Right hindlimb (tissue), 1 donor: ENCODE results near the gene NFKB2.

ENCODE experiments used
- DNase-seq: peaks from one replicate; pipeline ENCODE4 v3.0.0-alpha.2; 2018

NFKB2 gene

GRCh38 chr10:102395400-102396316 lies at the start of gene NFKB2:
NFKB2 (plus strand) TSS chr10:102395705; CDS start chr10:102395960, 255 bp downstream.
- DNase-seq = peak; percentile 96

DNA sequence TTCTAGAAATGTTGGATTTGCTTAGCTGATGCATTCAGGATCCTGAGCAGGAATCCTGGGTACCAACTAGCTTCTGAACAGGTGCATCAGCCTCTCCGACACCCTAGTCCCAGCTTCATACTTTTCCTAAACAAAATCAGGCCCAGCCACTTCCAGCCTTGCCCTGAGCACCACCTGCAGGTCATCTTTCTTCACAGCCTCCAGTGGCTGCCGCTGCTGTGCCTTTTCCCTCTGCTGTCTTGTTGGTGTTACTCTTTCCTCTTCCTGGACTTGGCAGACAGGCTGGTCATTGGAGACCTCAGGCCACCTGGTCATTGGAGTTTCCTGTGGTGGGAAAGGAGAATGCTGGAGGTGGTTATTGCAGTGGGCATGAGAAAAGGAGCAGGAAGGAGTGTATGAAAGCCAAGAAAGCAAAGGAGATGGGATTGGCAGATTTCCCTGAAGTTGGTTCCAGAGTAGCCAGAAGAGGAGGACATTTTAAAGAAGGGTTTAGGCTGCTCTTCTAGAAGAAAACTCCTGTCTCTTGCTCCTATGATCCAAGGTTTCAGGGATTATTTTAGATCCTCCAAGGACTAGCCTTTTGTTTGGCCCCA lies 48.2 kb upstream of the NFKB2 start:
- DNase-seq = peak; percentile 69

DNA sequence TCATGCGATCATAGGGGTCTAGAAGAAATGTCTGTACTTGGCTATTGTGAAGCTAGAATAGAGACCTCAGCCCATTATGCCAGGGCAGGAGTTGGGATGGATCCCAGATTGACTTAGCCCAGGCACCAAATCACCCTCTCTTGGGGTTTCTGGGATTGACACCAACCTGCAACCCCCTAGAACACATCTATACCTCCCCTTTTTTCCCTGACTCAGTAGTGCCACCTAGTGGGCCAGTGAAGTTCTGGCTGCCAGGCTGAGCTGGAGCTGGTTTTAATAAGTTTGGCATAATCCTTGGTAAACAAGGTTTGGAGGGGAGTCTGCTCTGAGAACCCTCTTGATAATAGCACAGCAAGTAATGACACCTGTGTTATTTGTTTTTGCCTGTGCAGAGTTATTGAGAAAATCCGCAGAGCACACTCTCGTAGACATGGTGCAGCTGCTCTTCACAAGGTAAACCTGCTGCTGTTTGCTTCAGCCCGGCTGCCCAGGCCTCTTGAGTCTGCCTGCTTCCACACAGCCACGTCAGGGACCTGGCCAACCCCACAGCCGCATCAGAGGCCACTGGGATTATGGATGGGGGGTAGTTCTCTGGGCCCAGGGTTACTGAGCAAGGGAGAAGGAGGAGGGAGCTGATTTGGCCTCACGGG lies 43.3 kb upstream of the NFKB2 start:
- DNase-seq = peak; percentile 68

DNA sequence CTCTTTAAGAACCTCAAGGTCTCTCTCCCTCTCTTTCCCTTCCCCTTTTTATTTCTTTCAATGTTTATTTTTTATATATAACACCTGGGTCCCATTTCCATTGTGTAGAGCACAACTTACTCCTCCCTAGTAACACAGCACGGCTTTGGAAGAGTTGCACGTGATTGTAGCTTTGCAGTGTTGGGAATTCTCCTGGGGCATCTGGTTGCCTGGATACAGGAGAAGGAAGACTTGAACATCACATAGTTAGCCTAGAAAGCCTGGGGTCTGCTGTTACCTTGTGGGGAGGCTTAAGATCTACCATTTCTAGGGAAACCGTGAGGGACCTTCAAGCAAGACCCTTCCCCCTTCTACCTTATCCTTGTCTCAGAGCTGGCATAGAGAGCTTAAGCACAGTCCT lies 41.1 kb upstream of the NFKB2 start:
- DNase-seq = no peak

DNA sequence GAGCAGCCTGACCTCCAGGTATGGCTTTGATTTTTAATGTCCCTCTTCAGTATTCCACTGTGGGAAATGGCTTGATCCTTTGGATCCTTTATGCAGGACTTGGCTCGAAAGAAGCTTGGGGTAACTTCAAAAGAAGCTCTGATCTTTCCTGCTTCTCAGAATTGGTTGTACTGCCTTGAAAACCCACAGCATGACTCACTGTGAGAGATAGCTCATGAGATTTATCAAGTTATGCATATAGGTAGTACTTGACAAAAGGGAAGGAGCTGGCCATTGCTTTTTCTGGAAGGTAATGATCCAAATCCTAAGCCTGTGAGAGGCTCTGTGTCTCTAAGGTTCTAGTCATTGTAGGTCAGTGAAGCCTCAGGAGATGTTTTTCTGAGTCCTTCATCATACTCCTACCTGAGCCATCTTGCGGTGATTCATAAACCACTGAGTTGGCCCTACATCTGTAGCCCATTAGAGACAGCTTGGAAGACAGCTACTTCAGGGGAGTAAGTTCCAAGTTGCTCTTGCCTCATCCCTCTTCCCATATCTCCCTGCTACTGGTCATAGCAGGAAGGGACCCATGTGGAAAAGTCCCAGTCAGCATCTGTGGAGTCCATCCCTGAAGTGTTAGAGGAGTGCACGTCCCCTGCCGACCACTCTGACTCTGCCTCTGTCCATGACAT lies 36.7 kb upstream of the NFKB2 start:
- no peak for DNase-seq

GRCh38 chr10:102367441-102367840 lies 28.1 kb upstream of the NFKB2 start:
- no peak for DNase-seq

DNA sequence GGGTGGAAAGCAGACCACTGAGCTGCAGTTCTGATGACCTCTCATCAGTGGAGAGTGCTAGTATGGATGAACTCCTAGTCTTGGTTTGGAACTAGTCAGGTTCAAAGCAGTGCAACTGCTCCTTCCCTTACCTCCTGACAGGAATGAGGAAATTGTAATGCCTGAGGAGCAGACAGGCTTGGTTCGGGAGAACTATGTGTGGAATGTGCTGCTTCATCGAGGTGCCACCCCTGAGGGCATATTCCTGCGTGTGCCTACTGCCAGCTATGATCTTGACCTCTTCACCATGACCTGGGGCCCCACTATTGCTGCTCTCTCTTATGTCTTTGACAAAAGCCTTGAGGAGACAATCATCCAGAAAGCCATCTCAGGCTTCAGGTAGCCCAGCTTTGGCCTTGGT lies 27.4 kb upstream of the NFKB2 start:
- no peak for DNase-seq

DNA sequence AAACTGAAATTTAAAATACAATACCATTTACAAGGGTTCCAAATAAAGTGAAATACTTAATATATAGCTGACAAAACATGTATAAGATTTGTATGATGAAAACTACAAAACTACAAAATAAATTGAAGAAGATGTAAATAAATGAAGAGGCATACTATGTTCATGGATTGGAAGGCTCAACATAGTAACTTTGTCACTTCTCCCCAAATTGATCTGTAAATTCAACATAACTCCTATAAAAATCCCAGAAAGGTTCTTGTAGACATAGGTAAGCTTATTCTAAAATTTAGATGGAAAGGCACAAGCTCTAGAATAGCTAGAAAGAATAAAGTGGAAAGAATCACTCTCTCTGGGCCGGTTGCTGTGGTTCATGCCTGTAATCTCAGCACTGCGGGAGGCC lies 24.2 kb upstream of the NFKB2 start:
- DNase-seq = no peak

- DNase-seq = no peak
Observed at GRCh38 chr10:102375250-102375649, 20.3 kb upstream of the NFKB2 start.

GRCh38 chr10:102375867-102376266 lies 19.6 kb upstream of the NFKB2 start:
- DNase-seq = no peak

DNA sequence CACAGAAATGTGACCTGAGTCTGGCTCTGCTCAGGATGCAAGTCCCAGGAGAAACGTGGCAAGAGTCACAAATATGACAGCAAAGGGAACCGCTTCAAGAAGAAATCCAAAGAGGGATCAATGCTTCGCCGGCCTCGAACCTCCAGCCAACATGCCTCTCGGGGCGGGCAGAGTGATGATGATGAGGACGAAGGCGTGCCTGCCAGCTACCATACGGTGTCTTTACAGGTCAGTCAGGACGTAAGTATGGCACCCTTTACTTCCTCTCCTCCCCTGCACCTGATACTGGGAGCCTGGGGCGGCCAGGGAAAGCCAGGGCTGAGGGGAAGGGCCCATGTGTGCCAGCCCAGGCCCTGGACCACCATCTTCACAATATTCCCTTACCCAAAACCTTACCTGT lies 18.6 kb upstream of the NFKB2 start:
- DNase-seq = no peak

DNA sequence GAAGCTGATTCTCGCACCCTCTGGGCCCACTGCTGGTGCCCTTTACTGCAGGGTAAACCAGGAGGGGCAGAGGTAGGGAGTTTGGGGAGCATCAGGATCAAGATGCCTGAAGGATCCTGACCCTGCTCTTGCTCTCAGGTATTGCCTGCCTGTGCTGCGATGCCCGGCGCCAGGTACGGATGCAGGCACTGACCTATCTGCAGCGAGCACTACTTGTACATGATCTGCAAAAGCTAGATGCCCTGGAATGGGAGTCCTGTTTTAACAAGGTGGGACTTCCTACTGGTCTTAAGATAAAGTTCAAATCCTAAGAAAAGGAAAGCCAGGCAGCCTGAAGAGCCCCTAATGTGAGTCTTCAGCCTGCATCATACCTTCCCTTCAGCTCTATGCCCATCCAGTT lies 16.1 kb upstream of the NFKB2 start:
- DNase-seq = no peak

GRCh38 chr10:102381983-102382382 lies 13.5 kb upstream of the NFKB2 start:
- DNase-seq = no peak

- no peak for DNase-seq
Observed at GRCh38 chr10:102382871-102383270, 12.6 kb upstream of the NFKB2 start.

GRCh38 chr10:102384053-102384452 lies 11.5 kb upstream of the NFKB2 start:
- no peak for DNase-seq

DNA sequence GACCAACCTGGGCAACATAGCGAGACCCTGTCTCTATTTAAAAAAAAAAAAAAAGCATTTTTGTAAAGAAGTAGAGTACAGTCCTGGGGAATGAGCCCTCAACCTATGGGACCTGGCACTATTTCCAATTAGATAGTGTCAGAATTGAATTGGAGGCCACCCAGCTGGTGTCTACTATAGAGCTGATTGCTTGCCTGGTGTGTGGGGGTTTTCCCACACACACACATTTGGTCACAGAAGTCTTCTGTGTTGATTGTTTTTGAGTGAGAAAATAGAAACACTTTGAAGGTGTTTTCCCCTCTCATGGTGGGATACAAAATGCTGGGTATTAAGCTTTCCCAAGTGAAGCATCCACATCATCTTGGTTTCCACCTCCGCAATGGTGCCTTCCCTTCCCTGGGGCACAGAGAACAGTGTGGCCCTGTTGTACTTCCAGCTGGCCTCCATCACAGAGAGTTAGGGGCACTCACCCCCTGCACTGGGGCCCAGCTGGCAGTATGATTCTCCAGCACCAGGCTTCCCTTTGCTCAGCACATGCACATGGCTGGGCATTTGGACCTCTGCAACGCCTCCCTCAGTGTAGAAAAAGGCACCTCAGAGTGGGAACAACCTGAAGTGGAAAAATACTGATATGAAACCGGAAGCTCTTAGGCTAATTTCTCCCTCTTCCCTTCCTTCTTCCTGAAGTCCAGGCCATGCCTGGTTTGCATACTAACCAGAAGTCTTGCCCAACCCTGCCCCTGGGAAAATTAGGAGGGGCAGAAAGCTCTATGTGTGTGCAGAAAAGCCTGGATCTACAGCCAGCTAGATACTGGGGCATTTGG lies 10.7 kb upstream of the NFKB2 start:
- DNase-seq = no peak

DNA sequence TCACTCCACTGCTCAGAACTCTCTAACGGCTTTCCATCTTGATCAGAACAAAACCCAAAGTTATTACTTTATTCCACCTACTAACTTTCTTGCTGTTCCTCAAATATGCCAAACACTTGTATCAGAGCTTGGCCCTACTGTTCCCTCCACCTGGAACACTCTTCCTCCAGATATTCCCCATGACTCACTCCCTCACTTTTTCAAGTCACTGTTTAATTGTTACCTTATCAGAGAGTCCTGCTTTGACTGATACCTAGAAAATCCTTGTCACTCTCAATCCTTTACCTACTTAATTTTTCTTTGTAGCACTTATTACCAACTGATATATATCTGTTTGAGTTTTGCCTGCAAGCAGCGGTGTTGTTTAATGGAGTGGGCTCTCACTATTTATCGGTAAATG lies 5.6 kb upstream of the NFKB2 start:
- no peak for DNase-seq

GRCh38 chr10:102392306-102392705 lies 3.2 kb upstream of the NFKB2 start:
- no peak for DNase-seq

DNA sequence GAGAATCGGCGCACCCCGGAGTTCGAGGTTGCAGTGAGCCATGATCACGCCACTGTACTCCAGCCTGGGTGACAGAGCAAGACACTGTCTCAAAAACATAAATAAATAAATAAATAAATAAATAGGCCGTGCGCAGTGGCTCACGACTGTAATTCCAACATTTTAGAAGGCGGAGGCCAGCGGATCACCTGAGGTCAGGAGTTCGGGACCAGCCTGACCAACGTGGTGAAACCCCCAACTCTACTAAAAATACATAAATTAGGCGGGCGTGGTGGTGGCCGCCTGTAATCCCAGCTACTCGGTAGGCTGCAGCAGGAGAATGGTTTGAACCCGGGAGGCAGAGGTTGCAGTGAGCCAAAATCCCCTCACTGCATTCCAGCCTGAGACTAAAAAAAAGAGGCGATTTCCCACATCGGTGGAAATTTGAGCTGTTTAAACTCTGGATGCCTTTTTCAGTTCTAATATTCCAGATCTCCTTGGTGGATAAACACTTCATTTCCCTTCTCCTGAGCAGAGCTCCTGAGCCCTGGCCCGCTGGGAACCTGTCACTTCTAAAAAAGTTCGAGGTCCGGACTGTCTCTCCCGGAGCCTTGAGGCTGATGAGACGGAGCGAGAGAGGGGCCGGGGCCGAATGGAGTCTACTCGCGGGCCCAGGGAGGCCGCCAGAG lies 2.0 kb upstream of the NFKB2 start:
- no peak for DNase-seq

DNA sequence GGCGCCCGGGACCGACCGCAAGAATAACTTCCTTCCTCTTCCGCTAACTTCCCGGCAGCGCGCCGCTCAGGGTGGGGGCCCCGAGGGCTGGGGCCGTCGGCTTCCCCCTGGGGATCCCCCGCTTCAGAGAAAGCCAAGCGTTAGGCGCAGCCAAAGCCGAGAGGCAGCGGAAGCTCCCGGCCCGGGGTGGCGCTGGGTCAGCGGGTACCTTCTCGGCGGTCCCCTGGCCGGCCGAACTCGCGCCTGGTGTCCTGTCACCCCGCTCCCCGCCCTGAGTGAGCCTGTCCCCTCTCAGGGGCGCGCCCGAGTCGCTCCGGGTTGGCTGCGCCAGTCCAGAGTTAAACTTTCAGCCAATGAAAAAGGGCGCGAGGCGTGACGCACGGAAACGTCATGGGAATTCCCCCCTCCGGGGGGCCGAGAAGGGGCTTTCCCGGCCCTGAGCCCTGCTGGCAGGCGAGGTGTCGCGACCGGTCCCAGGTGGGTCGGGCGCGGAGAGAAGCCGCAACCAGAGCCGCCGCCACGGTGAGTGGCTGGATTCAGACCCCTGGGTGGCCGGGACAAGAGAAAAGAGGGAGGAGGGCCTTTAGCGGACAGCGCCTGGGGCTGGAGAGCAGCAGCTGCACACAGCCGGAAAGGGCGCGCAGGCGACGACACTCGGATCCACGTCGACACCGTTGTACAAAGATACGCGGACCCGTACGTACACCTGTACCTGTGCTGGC lies 1.3 kb upstream of the NFKB2 start:
- peak; percentile 94 for DNase-seq

GRCh38 chr10:102394801-102395399 lies 605 bp upstream of the NFKB2 start:
- no peak for DNase-seq
